Right lobe of liver (tissue), 6 donors: Measurements from ENCODE around the gene DRD4. TPM values are rescaled to one million over a fixed set of nuclear protein-coding genes. Genes with fewer than 3 reads are reported as not detected.

Experiments
- ATAC-seq, 4 donors: fragments of 200-7000 bp; cut with Tn5 transposase; one replicate each; pipeline ENCODE4 v1.9.1; 2020; ENCODE audit warnings: mild to moderate bottlenecking in 4 of 4, moderate library complexity in 4 of 4
- DNase-seq, 3 donors: peaks; one replicate each; pipeline ENCODE4 v3.0.0-alpha.2; 2020
- H3K27ac ChIP-seq, 3 donors: fragments of 200-600 bp; one replicate each; pipeline ENCODE4 v1.8.0; 2022
- H3K27me3 ChIP-seq, 2 donors: fragments of 200-600 bp; one replicate each; pipeline ENCODE4 v1.8.0; 2022
- H3K36me3 ChIP-seq, 4 donors: fragments of 200-600 bp; sonication (generic) in 1 of 4; one replicate each; pipeline versions ENCODE4 v1.5.1 to v1.8.0; 2017 to 2022; ENCODE audit warnings: control low read depth in 1 of 4
- H3K4me1 ChIP-seq, 4 donors: fragments of 200-600 bp; sonication (generic) in 1 of 4; one replicate each; pipeline versions ENCODE4 v1.5.1 to v1.8.0; 2017 to 2022; ENCODE audit warnings: control low read depth in 1 of 4
- H3K4me3 ChIP-seq, 3 donors: fragments of 200-600 bp; one replicate each; pipeline ENCODE4 v1.8.0; 2022
- H3K9me3 ChIP-seq, 4 donors: fragments of 200-600 bp; sonication (generic) in 1 of 4; one replicate each; pipeline versions ENCODE4 v1.5.1 to v1.8.0; 2017 to 2022; ENCODE audit warnings: control low read depth in 1 of 4
- CTCF ChIP-seq, 4 donors: fragments of 200-600 bp in 3 of 4; fragments of 450-650 bp in 1 of 4; IDR thresholded peaks; one replicate each; pipeline versions ENCODE4 v1.5.1 to v1.8.0; 2016 to 2022; ENCODE audit warnings: antibody characterized with exemption in 4 of 4, mild to moderate bottlenecking in 2 of 4
- POLR2A ChIP-seq: fragments of 450-650 bp; IDR thresholded peaks from one replicate; pipeline ENCODE4 v1.6.1; 2017; ENCODE audit warnings: antibody characterized with exemption, mild to moderate bottlenecking
- WGBS: methylation state at CpG from one replicate; pipeline ENCODE4 v1.1.6; 2018; ENCODE audit warnings: low coverage, low lambda C conversion rate; ENCODE audit not compliant: insufficient coverage; ENCODE audit errors: missing lambda C conversion rate; 5-methylcytosine and 5-hydroxymethylcytosine counted together
- intact Hi-C, 2 donors: fragments of 100-400 bp; cut with DNase I; formaldehyde crosslinking; loops; one replicate each; pipeline versions ENCODE4 v1.11.2 to v1.14.1; 2022
- long read RNA-seq: library from polyadenylated mRNA; unstranded; transcript quantifications from one replicate; pipeline ENCODE4 v2.0.0, GENCODE V29; 2019
- total RNA-seq, 6 experiments: library from RNA; depleted of rRNA in 2 of 6; stranded (reverse); fragments of >200 nt in 2 of 6; fragmentation: NEBNext Ultra II Directional in 3 of 6; extraction: Animal tissue kit (Norgen Biotek cat#: 25700) in 3 of 6; gene quantifications; one replicate each; pipeline versions ENCODE4 v1.1.0 to v1.2.4, GENCODE V29; 2016 to 2023
- donor health status: DM: no; HTN: yes; CAD: no.
- donor health status: DM: no; HTN: no; CAD: no.
- donor health status: DM: no; HTN: no; CAD: no.
- donor health status: DM: no; HTN: yes; CAD: no.
- donor health status: DM: no; HTN: yes; CAD: no.

DRD4 gene
- under 1 TPM in 4 of 6 experiments, not detected in 2; 0.31 to 0.90 (median 0.41) TPM for total RNA-seq
- long read RNA-seq = 0 reads

GRCh38 chr11:636511-637332 lies at the start of gene DRD4:
Gene DRD4, plus strand, starts transcription at chr11:637269. Its CDS starts 36 bp downstream, at chr11:637305.
- no peaks in the 10 kb centered on the region for H3K27me3 ChIP-seq
- H3K4me3 ChIP-seq = peak within 1 kb of the TSS in 1 of 3 donors; percentile 1
- DNase-seq (peak in 1 of 3 donors; percentile 29), ATAC-seq (peak; percentile 51 to 64 (median 61))
- 16% methylated on average over 6 of the region's 100 CpGs for WGBS
- intact Hi-C loops = no loop called here
- H3K9me3 ChIP-seq = no peaks in the 10 kb centered on the region
- H3K27ac ChIP-seq = no peak within 1 kb of the TSS
- H3K36me3 ChIP-seq = no peaks in the 10 kb centered on the region
- H3K4me1 ChIP-seq = peaks cover 0 to 9% (median 0%) of the 10 kb centered on the region in 4 donors
- TF ChIP-seq CTCF (IDR thresholded peaks at IDR 0.05) (no peak), POLR2A (no peak)

DNA sequence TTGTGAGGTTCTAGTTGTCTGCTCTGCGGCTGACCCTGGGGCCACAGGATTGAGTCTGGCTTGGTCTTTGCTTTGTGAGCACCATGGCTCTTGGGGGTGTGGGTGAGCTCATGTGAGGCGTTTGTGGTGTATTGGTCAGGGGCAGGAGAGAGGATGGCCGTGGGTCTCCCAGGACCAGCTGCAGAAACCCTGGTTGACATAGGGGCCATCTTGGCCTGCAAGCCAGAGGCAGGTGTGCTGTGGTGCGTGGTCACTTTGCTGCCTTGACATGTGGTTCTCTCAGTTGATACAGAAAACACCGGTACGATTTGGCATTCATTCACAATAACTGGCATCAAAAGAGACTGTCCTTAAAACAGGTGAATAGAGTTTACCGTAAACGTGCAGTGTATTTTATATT lies 49.5 kb upstream of the DRD4 start:
- H3K4me1 ChIP-seq = peaks cover 0 to 32% (median 20%) of the 10 kb centered on the region in 4 donors
- H3K36me3 ChIP-seq = peaks cover 0 to 64% (median 23%) of the 10 kb centered on the region in 4 donors
- H3K4me3 ChIP-seq = no peak overlapping the region
- peak overlapping the region in 2 of 3 donors; percentile 16 to 62 for H3K27ac ChIP-seq
- no peaks in the 10 kb centered on the region for H3K9me3 ChIP-seq
- WGBS = 21% methylated on average over 4 of the region's 8 CpGs
- TF ChIP-seq POLR2A (no peak), CTCF (IDR thresholded peaks at IDR 0.05) (no peak)
- no peak for DNase-seq
- intact Hi-C loops = no loop called here
- no peaks in the 10 kb centered on the region for H3K27me3 ChIP-seq
- peak; percentile 27 to 49 (median 34) for ATAC-seq

- TF ChIP-seq POLR2A (no peak), CTCF (IDR thresholded peaks at IDR 0.05) (no peak)
- Histone ChIP-seq H3K9me3 (no peaks in the 10 kb centered on the region), H3K27me3 (no peaks in the 10 kb centered on the region), H3K4me3 (no peak overlapping the region), H3K27ac (peak overlapping the region in 2 of 3 donors; percentile 31 to 62), H3K36me3 (peaks cover 0 to 66% (median 26%) of the 10 kb centered on the region in 4 donors), H3K4me1 (peaks cover 0 to 32% (median 20%) of the 10 kb centered on the region in 4 donors)
- DNase-seq (peak; percentile 90 to 94 (median 94)), ATAC-seq (peak; percentile 95 to 98 (median 96))
- intact Hi-C loops = no loop called here
- 16% methylated on average over 6 of the region's 6 CpGs for WGBS
Measured at GRCh38 chr11:587978-588380, 49.1 kb upstream of the DRD4 start.

DNA sequence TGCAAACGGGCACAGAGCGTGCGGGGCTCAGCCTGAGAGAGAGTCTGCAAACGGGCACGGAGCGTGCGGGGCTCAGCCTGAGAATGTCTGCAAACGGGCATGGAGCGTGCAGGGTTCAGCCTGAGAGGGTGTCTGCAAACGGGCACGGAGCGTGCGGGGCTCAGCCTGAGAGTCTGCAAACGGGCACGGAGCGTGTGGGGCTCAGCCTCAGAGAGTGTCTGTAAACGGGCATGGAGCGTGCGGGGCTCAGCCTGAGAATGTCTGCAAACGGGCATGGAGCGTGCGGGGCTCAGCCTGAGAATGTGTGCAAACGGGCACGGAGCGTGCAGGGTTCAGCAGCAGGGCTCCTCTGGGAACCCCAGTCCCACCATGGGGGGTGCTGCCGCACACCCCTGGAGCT lies 47.3 kb upstream of the DRD4 start:
- no peak for DNase-seq
- Histone ChIP-seq H3K9me3 (no peaks in the 10 kb centered on the region), H3K36me3 (peaks cover 0 to 70% (median 27%) of the 10 kb centered on the region in 4 donors), H3K27me3 (no peaks in the 10 kb centered on the region), H3K4me1 (peaks cover 0 to 32% (median 20%) of the 10 kb centered on the region in 4 donors), H3K4me3 (no peak overlapping the region), H3K27ac (no peak overlapping the region)
- ATAC-seq = no peak
- no peak for TF ChIP-seq CTCF (IDR thresholded peaks at IDR 0.05)
- no peak for TF ChIP-seq POLR2A
- intact Hi-C loops = no loop called here
- 86% methylated on average over 14 of the region's 26 CpGs for WGBS
